Memory B cell (primary cell): ENCODE results near the gene C5.

Source experiments
- ATAC-seq: fragments of 150-1000 bp; cut with Tn5 transposase; 2 replicates; pipeline ENCODE4 v1.10.0; 2021; ENCODE audit warnings: low read depth, mild to moderate bottlenecking, moderate library complexity
- DNase-seq, 2 donors: peaks; one replicate each; pipeline ENCODE4 v3.0.0; 2022; ENCODE audit warnings: low spot score in 2 of 2
- H3K27ac Mint-ChIP-seq: one replicate; pipeline ENCODE4 v1.8.0; 2022; ENCODE audit warnings: mild to moderate bottlenecking, moderate library complexity, mixed read lengths
- H3K27me3 Mint-ChIP-seq: one replicate; pipeline ENCODE4 v1.8.0; 2022; ENCODE audit warnings: mixed read lengths
- H3K36me3 Mint-ChIP-seq: one replicate; pipeline ENCODE4 v1.8.0; 2022; ENCODE audit warnings: mild to moderate bottlenecking, mixed read lengths
- H3K4me1 Mint-ChIP-seq: one replicate; pipeline ENCODE4 v1.8.0; 2022; ENCODE audit warnings: mixed read lengths
- H3K4me3 Mint-ChIP-seq: one replicate; pipeline ENCODE4 v1.8.0; 2022; ENCODE audit warnings: mild to moderate bottlenecking, moderate library complexity, mixed read lengths
- H3K9me3 Mint-ChIP-seq: one replicate; pipeline ENCODE4 v1.8.0; 2022; ENCODE audit warnings: mixed read lengths

The C5 gene

DNA sequence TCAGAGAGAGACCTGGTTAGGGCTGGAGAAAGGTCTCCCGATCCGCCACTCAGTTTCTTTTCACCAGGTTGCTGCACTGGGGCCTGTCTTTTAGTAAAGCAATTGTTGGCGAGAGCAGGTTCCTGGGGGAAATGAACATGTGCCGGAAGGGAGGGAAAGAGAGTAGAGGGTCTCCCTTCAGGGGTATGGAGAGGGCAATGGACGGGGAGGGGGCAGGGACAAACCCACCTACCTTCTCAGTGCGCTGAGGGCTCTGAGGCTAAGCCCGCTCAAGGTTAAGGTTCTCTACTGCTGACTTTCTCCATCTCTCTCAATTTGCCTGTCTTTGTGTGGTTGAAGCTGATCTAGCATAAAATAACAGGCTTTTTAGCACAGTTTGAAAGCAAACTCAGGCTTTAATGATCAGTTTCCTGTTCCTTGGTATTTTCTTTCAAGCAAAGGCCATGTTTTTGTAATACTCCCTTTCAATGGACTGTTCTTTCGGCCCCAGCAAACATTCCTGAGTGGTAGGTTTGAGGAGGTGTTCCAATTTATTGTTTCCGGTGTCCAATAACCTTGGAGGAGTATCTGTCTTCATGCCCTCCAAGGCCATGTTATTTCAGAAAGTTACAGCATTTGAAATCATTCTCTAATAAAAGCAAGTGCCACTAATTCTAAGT, 98.0 kb downstream of the C5 start:
- DNase-seq (no peak), ATAC-seq (no peak)
- Mint-ChIP-seq H3K9me3 (no peaks in the 10 kb centered on the region), H3K27me3 (no peaks in the 10 kb centered on the region), H3K36me3 (no peaks in the 10 kb centered on the region), H3K4me3 (no peak overlapping the region), H3K4me1 (no peaks in the 10 kb centered on the region), H3K27ac (no peak overlapping the region)

DNA sequence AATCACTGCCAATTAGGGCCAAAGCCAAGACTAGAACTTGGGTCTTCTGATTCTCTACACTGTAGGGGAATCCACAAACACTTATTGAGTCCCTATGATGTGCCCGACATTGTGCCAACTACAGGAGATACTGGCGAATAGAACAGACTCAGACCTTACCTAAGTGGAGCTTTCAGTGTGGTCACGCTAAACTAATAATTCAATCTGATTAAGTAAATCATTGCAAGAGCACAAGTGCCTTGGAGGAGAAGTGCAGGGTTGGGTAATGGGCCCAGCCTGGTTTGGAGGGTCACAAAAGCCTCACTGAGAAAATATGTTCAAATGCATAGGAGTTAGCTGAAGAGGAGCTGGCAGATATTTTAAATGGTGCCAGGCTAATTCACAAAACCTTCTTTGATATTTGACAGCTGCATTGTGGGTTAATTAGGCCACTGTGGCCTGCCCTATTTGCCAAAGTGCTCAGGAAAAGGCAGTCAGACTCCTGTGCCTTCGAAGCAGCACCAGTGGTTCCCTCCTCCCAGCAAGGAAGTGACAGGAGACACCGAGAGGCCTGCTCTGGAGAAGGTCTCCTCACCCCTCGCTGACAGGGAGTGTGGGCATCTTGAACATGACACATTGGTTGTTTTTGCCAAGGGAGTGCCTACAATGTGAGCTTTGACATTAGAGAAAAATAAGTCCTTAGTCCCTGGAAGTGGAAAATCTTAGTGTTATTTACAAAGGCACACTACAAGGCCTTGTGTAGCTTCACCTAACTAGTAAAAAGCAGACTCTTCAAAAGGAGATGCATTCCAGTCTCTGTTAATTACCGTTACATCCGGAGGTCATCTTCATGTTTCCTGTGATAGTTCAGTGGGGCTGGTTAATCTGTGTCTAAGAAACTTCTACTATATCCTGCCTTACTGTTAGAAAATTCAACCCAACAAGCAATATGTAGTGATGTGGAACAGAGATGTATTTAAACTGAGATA, 99.4 kb downstream of the C5 start:
- no peak overlapping the region for H3K4me3 Mint-ChIP-seq
- H3K27ac Mint-ChIP-seq = no peak overlapping the region
- ATAC-seq = no peak
- H3K27me3 Mint-ChIP-seq = no peaks in the 10 kb centered on the region
- no peaks in the 10 kb centered on the region for H3K36me3 Mint-ChIP-seq
- no peaks in the 10 kb centered on the region for H3K4me1 Mint-ChIP-seq
- no peak for DNase-seq
- H3K9me3 Mint-ChIP-seq = no peaks in the 10 kb centered on the region

DNA sequence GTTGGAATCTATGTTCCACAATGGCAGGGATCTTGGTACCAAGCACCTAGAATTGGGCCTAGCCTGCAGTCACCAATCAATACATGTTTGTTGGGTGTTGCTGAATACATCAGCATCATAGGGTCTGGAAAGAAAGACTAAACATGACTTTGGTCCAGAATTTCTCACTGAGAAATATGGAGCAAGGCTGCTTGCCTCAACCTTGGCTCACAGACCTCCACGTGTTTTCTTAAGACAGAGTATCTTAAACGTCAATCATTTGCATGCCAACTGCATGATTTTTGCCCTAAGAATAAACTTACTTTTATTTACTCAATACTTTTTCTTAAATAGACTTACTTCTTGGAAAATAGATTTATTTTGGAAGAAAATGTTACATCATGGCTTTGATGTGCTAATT, 100.8 kb downstream of the C5 start:
- Mint-ChIP-seq H3K4me1 (peaks cover 7% of the 10 kb centered on the region), H3K9me3 (peaks cover 1% of the 10 kb centered on the region), H3K4me3 (no peak overlapping the region), H3K27me3 (no peaks in the 10 kb centered on the region), H3K27ac (no peak overlapping the region), H3K36me3 (no peaks in the 10 kb centered on the region)
- DNase-seq (no peak), ATAC-seq (no peak)

DNA sequence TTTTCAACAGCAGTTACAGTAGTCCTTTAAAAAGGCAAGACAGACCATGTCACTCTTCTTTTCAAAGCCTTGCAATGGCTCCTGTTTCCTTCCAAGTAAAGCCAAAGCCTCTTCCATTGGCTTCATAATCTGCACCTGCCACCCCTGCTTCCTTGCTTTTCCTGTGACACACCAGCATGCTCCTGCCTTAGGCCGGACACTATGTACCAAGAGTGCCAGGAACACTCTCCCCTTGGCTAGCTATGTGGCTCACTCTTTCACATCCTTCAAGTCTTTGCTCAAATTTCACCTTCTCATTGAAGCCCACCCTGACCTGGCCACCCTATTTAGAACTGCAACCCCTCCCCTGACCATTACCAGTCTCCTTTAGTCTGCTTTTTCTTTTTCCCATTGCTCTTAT, 101.3 kb downstream of the C5 start:
- Mint-ChIP-seq H3K27me3 (no peaks in the 10 kb centered on the region), H3K4me3 (no peak overlapping the region), H3K4me1 (peaks cover 8% of the 10 kb centered on the region), H3K27ac (no peak overlapping the region), H3K9me3 (peaks cover 1% of the 10 kb centered on the region), H3K36me3 (no peaks in the 10 kb centered on the region)
- ATAC-seq (no peak), DNase-seq (no peak)

DNA sequence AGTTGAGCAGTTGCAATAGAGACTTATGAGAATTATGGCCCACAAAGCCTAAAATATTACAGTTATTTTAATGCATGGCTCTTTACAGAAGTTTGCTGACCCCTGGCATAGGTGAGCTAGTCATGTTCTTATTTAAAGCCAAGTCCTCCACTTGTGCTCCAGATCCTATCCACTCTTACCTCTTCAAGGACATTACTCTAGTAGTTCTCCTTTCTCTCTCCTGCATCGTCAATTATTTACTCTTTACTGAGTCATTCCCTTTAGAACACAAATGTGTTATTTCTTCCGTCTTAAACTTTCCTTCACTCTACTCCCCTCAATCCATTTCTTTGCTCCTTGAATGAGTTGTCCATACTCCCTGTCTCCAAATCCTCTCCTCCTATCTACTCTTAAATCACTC, 102.9 kb downstream of the C5 start:
- no peak for DNase-seq
- H3K4me1 Mint-ChIP-seq = peaks cover 9% of the 10 kb centered on the region
- H3K27me3 Mint-ChIP-seq = no peaks in the 10 kb centered on the region
- no peaks in the 10 kb centered on the region for H3K36me3 Mint-ChIP-seq
- no peak for ATAC-seq
- no peak overlapping the region for H3K4me3 Mint-ChIP-seq
- peaks cover 1% of the 10 kb centered on the region for H3K9me3 Mint-ChIP-seq
- no peak overlapping the region for H3K27ac Mint-ChIP-seq

DNA sequence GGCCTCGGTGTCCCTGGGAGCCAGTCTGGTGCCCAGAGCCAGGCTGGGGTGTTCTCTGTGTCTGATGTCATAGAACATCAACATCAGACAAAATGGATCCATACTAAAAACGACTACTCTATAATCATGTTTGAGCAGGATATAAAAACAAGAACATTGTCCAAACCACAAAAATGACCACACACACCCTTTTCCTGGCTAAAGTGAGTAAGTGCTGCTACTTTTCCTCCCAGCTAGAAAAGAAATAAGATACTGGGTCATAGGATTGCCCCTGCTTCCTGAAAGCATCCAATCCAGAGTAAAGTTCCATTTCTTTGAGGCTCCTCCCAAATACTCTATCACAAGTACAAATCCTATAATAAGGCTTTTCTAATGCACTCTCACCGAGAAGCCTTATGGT, 103.8 kb downstream of the C5 start:
- Mint-ChIP-seq H3K27ac (no peak overlapping the region), H3K36me3 (no peaks in the 10 kb centered on the region), H3K27me3 (peaks cover 2% of the 10 kb centered on the region), H3K4me3 (no peak overlapping the region), H3K9me3 (peaks cover 1% of the 10 kb centered on the region), H3K4me1 (peaks cover 9% of the 10 kb centered on the region)
- DNase-seq (no peak), ATAC-seq (no peak)

DNA sequence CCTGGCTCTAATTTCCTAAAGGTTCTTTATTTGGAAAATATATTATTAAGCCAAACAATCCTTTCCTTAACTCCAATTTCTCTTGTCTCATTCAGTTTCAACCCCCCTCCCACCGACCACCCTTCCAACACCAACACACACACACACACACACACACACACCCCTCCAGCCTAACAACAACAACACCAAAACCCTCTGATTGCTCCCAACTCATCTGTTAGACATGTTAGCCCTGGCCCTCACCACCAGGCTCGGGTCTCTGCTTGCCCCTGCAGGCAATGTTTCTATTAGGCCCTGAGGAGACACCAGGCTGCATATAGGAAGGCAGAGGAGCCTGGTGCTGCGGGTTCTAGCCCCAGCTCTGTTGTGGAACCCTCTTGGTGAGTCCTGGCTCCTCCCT, 105.1 kb downstream of the C5 start:
- Mint-ChIP-seq H3K27ac (peak overlapping the region; percentile 37), H3K36me3 (no peaks in the 10 kb centered on the region), H3K4me1 (peaks cover 12% of the 10 kb centered on the region), H3K4me3 (no peak overlapping the region), H3K9me3 (peaks cover 1% of the 10 kb centered on the region), H3K27me3 (peaks cover 4% of the 10 kb centered on the region)
- DNase-seq (no peak), ATAC-seq (no peak)

DNA sequence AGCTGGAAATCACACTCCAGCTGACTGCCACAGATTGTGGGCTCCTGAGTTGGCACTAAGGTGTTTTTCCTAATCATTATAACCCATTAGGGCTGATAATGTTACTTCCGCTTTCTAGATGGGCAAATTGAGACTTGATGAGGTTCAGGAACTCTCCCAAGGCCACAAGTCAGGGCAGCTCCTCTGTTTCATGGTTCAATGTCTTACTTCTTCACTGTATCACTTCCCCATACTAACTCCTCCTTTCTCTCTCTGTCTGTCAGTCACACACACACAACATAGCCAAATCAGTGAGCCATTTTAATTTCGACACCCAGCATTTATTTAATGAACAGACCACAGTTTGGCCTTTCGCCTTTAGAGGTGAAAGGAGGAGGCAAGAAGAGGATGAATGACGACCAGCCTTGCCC, 105.6 kb downstream of the C5 start:
- Mint-ChIP-seq H3K36me3 (no peaks in the 10 kb centered on the region), H3K27ac (peak overlapping the region; percentile 37), H3K27me3 (peaks cover 4% of the 10 kb centered on the region), H3K9me3 (peaks cover 1% of the 10 kb centered on the region), H3K4me3 (peak overlapping the region; percentile 8), H3K4me1 (peaks cover 12% of the 10 kb centered on the region)
- DNase-seq = peak in 1 of 2 donors; percentile 62
- ATAC-seq = peak; percentile 100

DNA sequence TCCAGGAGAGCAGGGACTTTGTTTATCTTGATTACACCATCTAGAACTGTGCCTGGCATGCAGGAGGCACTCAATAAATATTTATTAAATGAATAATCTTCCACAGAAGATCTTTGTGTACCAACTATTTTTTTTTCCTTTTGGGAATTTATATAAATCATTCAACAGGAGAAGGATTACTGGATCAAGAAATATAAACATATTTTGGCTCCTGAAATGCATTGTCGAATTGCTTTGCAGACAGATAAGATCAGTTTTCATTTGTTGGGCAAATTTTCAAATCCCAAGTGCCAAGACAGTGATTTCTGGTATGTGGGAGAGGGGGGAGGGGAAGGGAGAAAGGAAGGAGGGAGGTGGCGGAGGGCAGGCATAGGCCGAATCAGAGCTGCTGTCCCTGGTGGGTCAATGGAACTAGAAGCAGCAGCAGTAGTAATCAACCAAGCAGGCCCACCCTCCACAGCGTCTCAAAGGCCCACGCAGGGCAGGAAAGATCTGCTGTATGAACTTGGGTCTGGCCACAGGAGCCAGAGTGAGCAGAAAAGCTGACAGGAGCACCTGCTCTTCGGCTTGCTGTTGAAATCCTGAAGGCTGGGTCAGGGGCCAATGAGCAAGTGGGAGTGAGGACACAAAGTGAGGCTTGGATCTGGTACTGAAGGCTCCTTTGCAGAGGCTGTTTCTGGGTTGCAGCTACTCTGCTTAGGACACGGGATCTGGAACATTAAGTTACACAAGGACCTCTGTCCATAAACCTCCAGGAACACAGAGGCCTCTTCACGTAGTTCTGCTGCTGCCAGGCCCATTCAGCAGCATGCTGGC, 107.7 kb downstream of the C5 start:
- H3K4me1 Mint-ChIP-seq = peaks cover 15% of the 10 kb centered on the region
- H3K4me3 Mint-ChIP-seq = no peak overlapping the region
- H3K27ac Mint-ChIP-seq = no peak overlapping the region
- peaks cover 4% of the 10 kb centered on the region for H3K27me3 Mint-ChIP-seq
- no peaks in the 10 kb centered on the region for H3K36me3 Mint-ChIP-seq
- DNase-seq = no peak
- ATAC-seq = no peak
- H3K9me3 Mint-ChIP-seq = peaks cover 1% of the 10 kb centered on the region

DNA sequence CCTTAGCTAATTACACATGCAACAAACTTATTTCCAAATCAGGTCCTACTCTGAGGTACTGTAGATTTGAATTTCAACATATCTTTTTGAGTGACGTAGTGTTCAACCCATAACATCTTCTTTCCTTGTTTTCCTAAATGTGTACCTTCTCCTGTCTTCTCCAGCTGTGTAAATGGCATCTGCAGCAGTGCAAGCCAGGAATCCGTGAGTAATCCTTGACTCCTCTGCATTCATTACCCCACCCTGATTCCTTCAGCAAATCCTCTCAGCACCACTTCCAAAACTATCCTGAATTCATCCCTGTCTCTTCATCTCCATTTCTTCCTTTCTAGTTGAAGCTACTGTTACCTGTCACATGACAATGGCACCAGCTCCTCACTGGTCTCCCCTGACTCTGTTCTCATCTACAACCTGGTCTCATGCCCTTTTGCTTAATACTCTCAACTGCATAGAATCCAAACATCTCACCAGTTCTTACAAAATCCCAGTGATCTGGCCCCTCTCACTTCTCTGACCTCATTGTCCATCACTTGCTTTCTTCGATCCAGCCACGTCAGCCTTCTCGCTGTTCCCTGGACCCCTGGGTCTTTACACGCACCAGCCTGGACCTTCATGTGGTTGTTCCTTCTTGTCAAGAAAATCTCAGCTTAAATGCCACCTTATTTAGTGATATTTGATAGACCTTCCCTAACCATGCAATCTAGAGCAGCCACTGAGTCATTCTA, 108.9 kb downstream of the C5 start:
- no peak for DNase-seq
- Mint-ChIP-seq H3K4me1 (peaks cover 19% of the 10 kb centered on the region), H3K36me3 (no peaks in the 10 kb centered on the region), H3K9me3 (peaks cover 1% of the 10 kb centered on the region), H3K4me3 (no peak overlapping the region), H3K27ac (no peak overlapping the region), H3K27me3 (peaks cover 4% of the 10 kb centered on the region)
- ATAC-seq = no peak

DNA sequence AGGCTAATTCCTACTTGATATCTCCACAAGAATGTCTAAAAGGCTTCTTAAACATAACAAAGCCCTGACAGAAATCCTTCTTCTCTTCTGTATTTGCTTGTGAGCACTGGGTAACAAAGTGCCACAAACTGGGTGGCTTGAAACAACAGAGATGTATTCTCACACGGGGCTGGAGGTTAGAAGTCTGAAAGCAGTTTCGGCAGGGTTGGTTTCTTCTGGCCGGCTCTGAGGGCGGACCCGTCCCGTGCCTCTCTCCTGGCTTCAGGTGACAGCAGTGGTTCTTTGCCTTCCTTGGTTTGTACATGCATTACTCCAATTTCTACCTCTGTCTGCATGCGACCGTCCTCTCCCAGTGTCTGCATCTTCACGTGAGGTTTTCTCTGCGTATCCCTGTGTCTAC, 109.5 kb downstream of the C5 start:
- no peak for ATAC-seq
- no peak for DNase-seq
- Mint-ChIP-seq H3K27me3 (peaks cover 4% of the 10 kb centered on the region), H3K36me3 (no peaks in the 10 kb centered on the region), H3K4me3 (no peak overlapping the region), H3K9me3 (peaks cover 1% of the 10 kb centered on the region), H3K4me1 (peaks cover 26% of the 10 kb centered on the region), H3K27ac (no peak overlapping the region)

DNA sequence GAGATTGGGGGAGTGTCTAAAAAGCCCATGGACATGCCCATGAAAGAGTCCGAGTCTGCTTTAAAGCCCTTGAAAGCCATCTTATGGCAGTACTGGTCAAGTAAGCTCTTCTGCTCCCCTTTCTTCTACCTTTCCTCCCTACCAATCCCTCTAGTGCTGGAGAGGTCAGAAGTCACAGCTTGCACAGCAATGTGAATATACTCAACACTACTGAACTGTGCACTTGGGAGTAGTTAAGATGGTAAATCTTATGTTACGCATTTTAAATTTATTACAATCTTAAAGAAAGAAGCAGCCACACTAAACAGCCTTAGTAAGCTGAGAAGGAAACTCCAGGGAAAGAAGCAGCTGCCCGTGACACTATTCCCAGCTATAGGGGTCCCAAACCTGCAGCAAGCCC, 111.2 kb downstream of the C5 start:
- no peak for ATAC-seq
- Mint-ChIP-seq H3K9me3 (no peaks in the 10 kb centered on the region), H3K27me3 (peaks cover 4% of the 10 kb centered on the region), H3K27ac (no peak overlapping the region), H3K4me3 (no peak overlapping the region), H3K36me3 (no peaks in the 10 kb centered on the region), H3K4me1 (peaks cover 25% of the 10 kb centered on the region)
- DNase-seq = no peak

DNA sequence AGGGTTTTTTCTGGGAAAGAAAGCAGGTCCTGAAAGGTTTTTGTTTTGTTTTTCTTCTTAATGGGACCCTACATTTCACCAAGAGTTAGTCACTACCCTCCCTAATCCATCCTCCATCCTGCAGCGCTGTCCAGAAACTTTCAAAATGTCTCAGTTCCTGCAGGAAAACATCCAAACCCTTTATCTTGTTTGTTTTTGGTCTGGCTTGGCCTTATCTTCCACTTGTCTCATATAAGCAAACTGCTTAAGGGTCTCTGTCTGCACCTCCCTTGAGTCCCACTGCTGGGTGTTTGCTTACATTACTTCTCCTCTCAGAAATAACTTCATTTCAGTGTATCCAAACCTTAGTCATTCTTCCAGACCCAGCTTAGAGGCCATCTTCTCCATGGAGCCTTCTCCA, 112.5 kb downstream of the C5 start:
- Mint-ChIP-seq H3K4me3 (no peak overlapping the region), H3K4me1 (peaks cover 31% of the 10 kb centered on the region), H3K27ac (no peak overlapping the region), H3K9me3 (no peaks in the 10 kb centered on the region), H3K36me3 (no peaks in the 10 kb centered on the region), H3K27me3 (peaks cover 4% of the 10 kb centered on the region)
- DNase-seq (no peak), ATAC-seq (no peak)
